GM12878 (cell line): ENCODE results near the gene CCDC71. TPM values are rescaled to one million over a fixed set of nuclear protein-coding genes. Genes with fewer than 3 reads are reported as not detected.

Source experiments
- ATF2 ChIP-seq: IDR thresholded peaks from 2 replicates; pipeline ENCODE4 v1.6.1; 2012; ENCODE audit warnings: low read length, inconsistent platforms
- ATF7 ChIP-seq: fragments of 450-650 bp; IDR thresholded peaks from 2 replicates; pipeline ENCODE4 v1.6.1; 2016; ENCODE audit warnings: low read depth, mild to moderate bottlenecking
- BCL3 ChIP-seq: IDR thresholded peaks from 2 replicates; pipeline ENCODE4 v1.6.1; 2011; ENCODE audit warnings: borderline replicate concordance, low read depth, mild to moderate bottlenecking, moderate library complexity, low read length; ENCODE audit not compliant: insufficient read depth, poor library complexity, severe bottlenecking
- CEBPB ChIP-seq, 2 experiments: fragments of 150-350 bp in 1 of 2; IDR thresholded peaks; 2 replicates each; pipeline ENCODE4 v1.6.1; 2012 to 2014; ENCODE audit warnings: low read depth in 2 of 2, low read length in 2 of 2, borderline replicate concordance in 1 of 2, inconsistent platforms in 1 of 2
- CHD2 ChIP-seq: IDR thresholded peaks from 2 replicates; pipeline ENCODE4 v1.6.1; 2011; ENCODE audit warnings: low read depth, low read length, improper control_type of control experiment, borderline replicate concordance
- CREB1 ChIP-seq: IDR thresholded peaks from 2 replicates; pipeline ENCODE4 v1.6.1; 2012; ENCODE audit warnings: low read depth, mild to moderate bottlenecking, inconsistent platforms
- CREM ChIP-seq: IDR thresholded peaks from 2 replicates; pipeline ENCODE4 v1.6.1; 2014; ENCODE audit warnings: antibody characterized with exemption, low read depth
- ESRRA ChIP-seq: IDR thresholded peaks from 2 replicates; pipeline ENCODE4 v1.6.1; 2012; ENCODE audit warnings: mild to moderate bottlenecking, low read length, improper control_type of control experiment
- GATAD2B ChIP-seq: fragments of 450-650 bp; conservative IDR thresholded peaks from 2 replicates; pipeline ENCODE4 v1.6.1; 2017; ENCODE audit warnings: low read depth, mild to moderate bottlenecking, moderate library complexity
- KDM1A ChIP-seq: fragments of 200-600 bp; sonication (generic); IDR thresholded peaks from 2 replicates; pipeline ENCODE4 v1.6.1; 2016; ENCODE audit warnings: borderline replicate concordance
- LARP7 ChIP-seq: fragments of 450-650 bp; IDR thresholded peaks from 2 replicates; pipeline ENCODE4 v1.6.1; 2017; ENCODE audit warnings: mild to moderate bottlenecking
- MEF2B ChIP-seq: fragments of 450-650 bp; IDR thresholded peaks from 2 replicates; pipeline ENCODE4 v1.6.1; 2018; ENCODE audit warnings: mild to moderate bottlenecking, moderate library complexity; ENCODE audit not compliant: partially characterized antibody, poor library complexity, severe bottlenecking
- MXI1 ChIP-seq: fragments of 150-350 bp; IDR thresholded peaks from 2 replicates; pipeline ENCODE4 v1.6.1; 2011; ENCODE audit warnings: low read depth, mild to moderate bottlenecking, inconsistent platforms, low read length, improper control_type of control experiment
- NR2C2 ChIP-seq: IDR thresholded peaks from 2 replicates; pipeline ENCODE4 v1.6.1; 2011; ENCODE audit warnings: borderline replicate concordance, low read depth; ENCODE audit not compliant: control insufficient read depth, insufficient read length
- PAX5 ChIP-seq: IDR thresholded peaks from 2 replicates; pipeline ENCODE4 v1.6.1; 2011; ENCODE audit warnings: low read depth, low read length, borderline replicate concordance
- PML ChIP-seq: IDR thresholded peaks from 2 replicates; pipeline ENCODE4 v1.6.1; 2012; ENCODE audit warnings: low read length, inconsistent platforms
- POLR2AphosphoS2 ChIP-seq: IDR thresholded peaks from 2 replicates; pipeline ENCODE4 v1.6.1; 2011; ENCODE audit warnings: low read depth, mild to moderate bottlenecking, low read length, improper control_type of control experiment, moderate library complexity
- SIX5 ChIP-seq: IDR thresholded peaks from 2 replicates; pipeline ENCODE4 v1.6.1; 2011; ENCODE audit warnings: mild to moderate bottlenecking, low read depth, low read length, moderate library complexity; ENCODE audit not compliant: severe bottlenecking
- SMARCA5 ChIP-seq: fragments of 450-650 bp; IDR thresholded peaks from 2 replicates; pipeline ENCODE4 v1.6.1; 2017; ENCODE audit warnings: mild to moderate bottlenecking
- SREBF1 ChIP-seq: IDR thresholded peaks from 2 replicates; pipeline ENCODE4 v1.6.1; 2012; ENCODE audit warnings: mild to moderate bottlenecking, low read length
- SREBF2 ChIP-seq: IDR thresholded peaks from 2 replicates; pipeline ENCODE4 v1.6.1; 2012; ENCODE audit warnings: mild to moderate bottlenecking, low read length
- TARDBP ChIP-seq: IDR thresholded peaks from 2 replicates; pipeline ENCODE4 v1.6.1; 2016; ENCODE audit warnings: borderline replicate concordance
- TBL1XR1 ChIP-seq: IDR thresholded peaks from 2 replicates; pipeline ENCODE4 v1.6.1; 2012; ENCODE audit warnings: low read depth, low read length, improper control_type of control experiment
- YBX1 ChIP-seq: fragments of 450-650 bp; IDR thresholded peaks from 2 replicates; pipeline ENCODE4 v1.6.1; 2016; ENCODE audit warnings: antibody characterized with exemption
- YY1 ChIP-seq: IDR thresholded peaks from 2 replicates; pipeline ENCODE4 v1.6.1; 2011; ENCODE audit warnings: low read depth, mild to moderate bottlenecking, low read length
- ZSCAN29 ChIP-seq: fragments of 450-650 bp; IDR thresholded peaks from 2 replicates; pipeline ENCODE4 v1.6.1; 2017; ENCODE audit warnings: mild to moderate bottlenecking, moderate library complexity
- polyA plus RNA-seq, 11 experiments: library from polyadenylated mRNA; depleted of rRNA in 4 of 11; unstranded in 6 of 11; stranded (reverse) in 5 of 11; fragments of >200 nt; fragmentation: Nextera tagmentation in 4 of 11; fragmentation: Illumina TruSeq in 1 of 11; extraction: Ambion mirVana in 4 of 11; extraction: Trizol in 1 of 11; gene quantifications; 1 replicate in 1 of 11; 2 replicates in 10 of 11; pipeline versions ENCODE4 v1.2.1 to v1.2.3, GENCODE V29; 2011 to 2016; ENCODE audit warnings: inconsistent platforms in 2 of 11, missing spikeins in 2 of 11, low read depth in 1 of 11
- total RNA-seq, 4 experiments: library from RNA; depleted of rRNA in 3 of 4; stranded (reverse); fragments of >200 nt in 3 of 4; fragmentation: Illumina TruSeq in 1 of 4; extraction: Trizol in 1 of 4; gene quantifications; 2 replicates each; pipeline versions ENCODE4 v1.2.1 to v1.2.3, GENCODE V29; 2013 to 2021

Gene CCDC71
- total and polyA plus RNA-seq, 10 of the 15 experiments (the other 5 are each of a cell fraction or from before 2014, with no cell fraction given) = 0.20 to 38.0 (median 16.1) TPM

- TF ChIP-seq ATF2 = no peak
- peak; percentile 66; the same call in 1 of the 2 replicates for TF ChIP-seq SREBF1
- TF ChIP-seq PML = no peak
- TF ChIP-seq GATAD2B = peak; percentile 91
- TF ChIP-seq LARP7 = peak; percentile 61; the same call in 1 of the 2 replicates
- no peak for TF ChIP-seq ESRRA
- TF ChIP-seq MEF2B = peak; percentile 49
- TF ChIP-seq YBX1 = no peak
- TF ChIP-seq CEBPB (IDR thresholded peaks at IDR 0.05; ENCODE audit: borderline replicate concordance in 1 of 2, low read depth in 2 of 2, low read length in 2 of 2) = no peak
- TF ChIP-seq NR2C2 = peak; percentile 87
- peak; percentile 63; the same call in 1 of the 2 replicates for TF ChIP-seq TBL1XR1
- peak; percentile 45 for TF ChIP-seq MXI1
- TF ChIP-seq CREM = no peak; the same call in 1 of the 2 replicates
- no peak for TF ChIP-seq TARDBP
- TF ChIP-seq BCL3 = no peak
- TF ChIP-seq SMARCA5 = peak; percentile 99
- TF ChIP-seq ATF7 = no peak
- TF ChIP-seq SIX5 = peak; percentile 57
- TF ChIP-seq KDM1A = no peak
- TF ChIP-seq YY1 = peak; percentile 98
- TF ChIP-seq ZSCAN29 = no peak
- 0 out of 2 replicates have a peak, but pooled peaks have one; percentile 28 for TF ChIP-seq PAX5
- TF ChIP-seq POLR2AphosphoS2 = no peak; the same call in 1 of the 2 replicates
- TF ChIP-seq CHD2 = peak; percentile 68; the same call in 1 of the 2 replicates
- peak; percentile 53; the same call in 1 of the 2 replicates for TF ChIP-seq SREBF2
- peak; percentile 54; the same call in 1 of the 2 replicates for TF ChIP-seq CREB1
These were observed at the start of gene CCDC71 (continued) for GRCh38 chr3:49165771-49166751.
